OCI-LY7 (cell line): ENCODE measurements around the gene RNF25. TPM values are rescaled to one million over a fixed set of nuclear protein-coding genes. Genes with fewer than 3 reads are reported as not detected.

Experiments used
- BruUV-seq: library from RNA; stranded (reverse); fragments of 400-500 nt; replicated peaks from 2 replicates; lab custom pipeline; 2021; lab: Mats Ljungman, UMichigan
- CTCF ChIA-PET: fragments of 300-600 bp; sonication (Branson Sonifier 250); formaldehyde crosslinking; loops from one replicate; lab custom pipeline; 2022; ENCODE audit warnings: antibody characterized with exemption; ENCODE audit not compliant: unreplicated experiment; lab: Charles Lee
- POLR2A ChIA-PET: fragments of 300-600 bp; sonication (Branson Sonifier 250); formaldehyde crosslinking; loops from one replicate; lab custom pipeline; 2022; ENCODE audit warnings: antibody characterized with exemption; lab: Charles Lee
- DNase-seq: peaks from one replicate; pipeline ENCODE4 v3.0.0-alpha.2; 2015; ENCODE audit warnings: low spot score
- H2AFZ ChIP-seq: fragments of 200-600 bp; sonication (generic), shearing (Covaris generic); 2 replicates; pipeline ENCODE4 v1.6.1; 2014; ENCODE audit warnings: mild to moderate bottlenecking, antibody characterized with exemption, low read length, moderate library complexity
- H3K27ac ChIP-seq: fragments of 200-600 bp; sonication (generic); 2 replicates; pipeline ENCODE4 v1.5.1; 2014; ENCODE audit warnings: mixed run types, low read depth, mild to moderate bottlenecking, moderate library complexity, low read length, inconsistent platforms; ENCODE audit not compliant: poor library complexity, severe bottlenecking
- H3K36me3 ChIP-seq: fragments of 200-600 bp; sonication (generic); 2 replicates; pipeline ENCODE4 v1.6.1; 2014; ENCODE audit warnings: mild to moderate bottlenecking, antibody characterized with exemption, low read length, moderate library complexity, mixed read lengths; ENCODE audit not compliant: insufficient read depth
- H3K4me1 ChIP-seq: fragments of 200-600 bp; sonication (generic); 2 replicates; pipeline ENCODE4 v1.5.1; 2014; ENCODE audit warnings: mild to moderate bottlenecking, low read length; ENCODE audit not compliant: insufficient read depth, poor library complexity, severe bottlenecking
- H3K4me2 ChIP-seq: fragments of 200-600 bp; sonication (generic); 2 replicates; pipeline ENCODE4 v1.6.1; 2014; ENCODE audit warnings: mild to moderate bottlenecking, low read length
- H3K4me3 ChIP-seq: fragments of 200-600 bp; sonication (generic); 2 replicates; pipeline ENCODE4 v1.5.1; 2014; ENCODE audit warnings: mild to moderate bottlenecking, low read depth, low read length; ENCODE audit not compliant: poor library complexity, severe bottlenecking
- H3K79me2 ChIP-seq: fragments of 200-600 bp; sonication (generic); 2 replicates; pipeline ENCODE4 v1.6.1; 2016; ENCODE audit warnings: low read depth, mild to moderate bottlenecking, low read length, moderate library complexity, mixed read lengths; ENCODE audit not compliant: insufficient read depth
- H3K9me2 ChIP-seq: fragments of 200-600 bp; sonication (generic); 2 replicates; pipeline ENCODE4 v1.6.1; 2016; ENCODE audit warnings: mild to moderate bottlenecking, low read length, mixed read lengths; ENCODE audit not compliant: insufficient read depth
- H3K9me3 ChIP-seq: fragments of 200-600 bp; sonication (generic); 2 replicates; pipeline ENCODE4 v1.6.1; 2014; ENCODE audit warnings: mild to moderate bottlenecking, mixed run types, low read length, mixed read lengths
- H4K20me1 ChIP-seq: fragments of 200-600 bp; sonication (generic); 2 replicates; pipeline ENCODE4 v1.6.1; 2014; ENCODE audit warnings: mild to moderate bottlenecking, antibody characterized with exemption, low read length, moderate library complexity, mixed read lengths; ENCODE audit not compliant: insufficient read depth
- CTCF ChIP-seq: fragments of 200-600 bp; sonication (generic); conservative IDR thresholded peaks from 2 replicates; pipeline ENCODE4 v1.5.1; 2014; ENCODE audit warnings: mild to moderate bottlenecking, antibody characterized with exemption, low read length, moderate library complexity, mixed read lengths
- EZH2phosphoT487 ChIP-seq: fragments of 200-600 bp; sonication (generic); IDR thresholded peaks from 2 replicates; pipeline ENCODE4 v1.6.1; 2018; ENCODE audit warnings: low read depth, borderline replicate concordance, mild to moderate bottlenecking, mixed run types, antibody characterized with exemption, low read length, moderate library complexity, mixed read lengths
- intact Hi-C: fragments of 100-400 bp; cut with micrococcal nuclease; formaldehyde crosslinking; loops from one replicate; pipeline ENCODE4 v1.10.0; 2022; ENCODE audit not compliant: unreplicated experiment
- total RNA-seq, 2 experiments: library from RNA; depleted of rRNA in 1 of 2; stranded (reverse); fragments of >200 nt in 1 of 2; shearing (Covaris generic) in 1 of 2; gene quantifications; 2 replicates each; pipeline ENCODE4 v1.2.3, GENCODE V29; 2014 to 2022

Gene RNF25
- total RNA-seq, 2 experiments from 2014 or later = 24.0 to 25.8 TPM

GRCh38 chr2:218626369-218626768 is 45.4 kb downstream of the RNF25 start:
- ChIA-PET POLR2A (interaction anchor here (0.7 kb wide), 2 partner anchors 15 to 248 kb away, joined by 3 read pairs; no protein-coding TSS in a partner anchor), CTCF (no interaction called here)
- Histone ChIP-seq H3K27ac (no peak overlapping the region), H3K9me2 (no peaks in the 10 kb centered on the region), H3K4me3 (no peak overlapping the region), H4K20me1 (no peaks in the 10 kb centered on the region), H3K36me3 (no peaks in the 10 kb centered on the region), H3K79me2 (no peaks in the 10 kb centered on the region), H3K9me3 (no peaks in the 10 kb centered on the region), H3K4me2 (no peak overlapping the region), H2AFZ (no peak overlapping the region), H3K4me1 (no peaks in the 10 kb centered on the region)
- TF ChIP-seq CTCF (no peak), EZH2phosphoT487 (no peak)
- intact Hi-C loops = no loop called here
- DNase-seq = no peak
- BruUV-seq = no TSS peak

GRCh38 chr2:218623366-218623705 is 48.5 kb downstream of the RNF25 start:
- no peak for TF ChIP-seq EZH2phosphoT487
- no peak for TF ChIP-seq CTCF
- Histone ChIP-seq H3K9me3 (no peaks in the 10 kb centered on the region), H3K27ac (no peak overlapping the region), H3K4me2 (no peak overlapping the region), H4K20me1 (no peaks in the 10 kb centered on the region), H3K4me1 (no peaks in the 10 kb centered on the region), H2AFZ (no peak overlapping the region), H3K36me3 (no peaks in the 10 kb centered on the region), H3K4me3 (no peak overlapping the region), H3K9me2 (no peaks in the 10 kb centered on the region), H3K79me2 (no peaks in the 10 kb centered on the region)
- no TSS peak for BruUV-seq
- no peak for DNase-seq
- ChIA-PET CTCF (no interaction called here), POLR2A (no interaction called here)
- intact Hi-C loops = no loop called here

- no peak for DNase-seq
- no peaks in the 10 kb centered on the region for H3K36me3 ChIP-seq
- no TSS peak for BruUV-seq
- no peak for TF ChIP-seq CTCF
- TF ChIP-seq EZH2phosphoT487 = no peak
- H3K4me2 ChIP-seq = no peak overlapping the region
- intact Hi-C loops = no loop called here
- H4K20me1 ChIP-seq = no peaks in the 10 kb centered on the region
- no peaks in the 10 kb centered on the region for H3K4me1 ChIP-seq
- H2AFZ ChIP-seq = no peak overlapping the region
- H3K79me2 ChIP-seq = no peaks in the 10 kb centered on the region
- ChIA-PET POLR2A (interaction anchor here (0.7 kb wide), 2 partner anchors 20 to 52 kb away, joined by 3 to 4 read pairs; no protein-coding TSS in a partner anchor), CTCF (no interaction called here)
- no peak overlapping the region for H3K27ac ChIP-seq
- no peak overlapping the region for H3K4me3 ChIP-seq
- no peaks in the 10 kb centered on the region for H3K9me3 ChIP-seq
- no peaks in the 10 kb centered on the region for H3K9me2 ChIP-seq
Measured at GRCh38 chr2:218622606-218623365, 49.0 kb downstream of the RNF25 start.
